WTC11 (cell line): ENCODE data around the gene WBP2. TPM values are rescaled to one million over a fixed set of nuclear protein-coding genes. Genes with fewer than 3 reads are reported as not detected.

Experiments
- AFF4 ChIP-seq: sonication (generic); formaldehyde crosslinking; IDR thresholded peaks from 2 replicates; pipeline ENCODE4 v1.8.1; 2023; ENCODE audit warnings: mild to moderate bottlenecking, missing genetic modification reagents, borderline replicate concordance
- CDX4 ChIP-seq: fragments of 250-450 bp; sonication (Bioruptor Pico); IDR thresholded peaks from 2 replicates; pipeline ENCODE4 v1.9.0; 2021; ENCODE audit warnings: moderate library complexity, mild to moderate bottlenecking, inconsistent platforms, borderline replicate concordance
- E2F4 ChIP-seq: sonication (generic); formaldehyde crosslinking; IDR thresholded peaks from 2 replicates; pipeline ENCODE4 v1.8.1; 2022; ENCODE audit warnings: low read depth, mild to moderate bottlenecking, moderate library complexity, missing genetic modification reagents, borderline replicate concordance
- KAT7 ChIP-seq: sonication (generic); formaldehyde crosslinking; IDR thresholded peaks from 2 replicates; pipeline ENCODE4 v1.8.1; 2023; ENCODE audit warnings: missing genetic modification reagents, mild to moderate bottlenecking, borderline replicate concordance
- MAX ChIP-seq: sonication (generic); formaldehyde crosslinking; IDR thresholded peaks from 2 replicates; pipeline ENCODE4 v1.8.0; 2022; ENCODE audit warnings: mild to moderate bottlenecking, missing genetic modification reagents
- MLX ChIP-seq: sonication (generic); formaldehyde crosslinking; IDR thresholded peaks from 2 replicates; pipeline ENCODE4 v1.8.1; 2023; ENCODE audit warnings: mild to moderate bottlenecking, missing genetic modification reagents, moderate library complexity
- NFE2L1 ChIP-seq: sonication (generic); formaldehyde crosslinking; IDR thresholded peaks from 2 replicates; pipeline ENCODE4 v1.8.1; 2023; ENCODE audit warnings: missing genetic modification reagents
- SMAD3 ChIP-seq: sonication (generic); formaldehyde crosslinking; IDR thresholded peaks from 2 replicates; pipeline ENCODE4 v1.8.0; 2022; ENCODE audit warnings: missing genetic modification reagents, mild to moderate bottlenecking, borderline replicate concordance
- SMAD4 ChIP-seq: sonication (generic); formaldehyde crosslinking; IDR thresholded peaks from 2 replicates; pipeline ENCODE4 v1.8.0; 2022; ENCODE audit warnings: mild to moderate bottlenecking, missing genetic modification reagents
- SP1 ChIP-seq: sonication (generic); formaldehyde crosslinking; conservative IDR thresholded peaks from 2 replicates; pipeline ENCODE4 v1.8.1; 2022; ENCODE audit warnings: missing genetic modification reagents
- ZNF281 ChIP-seq: sonication (generic); formaldehyde crosslinking; IDR thresholded peaks from 2 replicates; pipeline ENCODE4 v1.8.0; 2023; ENCODE audit warnings: mild to moderate bottlenecking, missing genetic modification reagents
- ZNF317 ChIP-seq: sonication (generic); formaldehyde crosslinking; IDR thresholded peaks from 2 replicates; pipeline ENCODE4 v1.8.1; 2023; ENCODE audit warnings: low read depth, mild to moderate bottlenecking, moderate library complexity, missing genetic modification reagents, borderline replicate concordance
- total RNA-seq: library from RNA; stranded (reverse); gene quantifications from 3 replicates; pipeline ENCODE4 v1.2.3, GENCODE V29; 2021
- TF ChIP-seq, protein P1 (sequence below): sonication (generic); formaldehyde crosslinking; IDR thresholded peaks from 2 replicates; pipeline ENCODE4 v1.8.1; 2023; ENCODE audit warnings: mild to moderate bottlenecking, missing genetic modification reagents

The WBP2 gene
- total RNA-seq, 1 experiment from 2014 or later = 68.8 TPM

- 0 out of 2 replicates have a peak, but pooled peaks have one; percentile 15 for TF ChIP-seq ZNF317 (CRISPR knock-in tag)
- TF ChIP-seq SMAD3 (CRISPR knock-in tag) = no peak
- TF ChIP-seq, protein P1, sequence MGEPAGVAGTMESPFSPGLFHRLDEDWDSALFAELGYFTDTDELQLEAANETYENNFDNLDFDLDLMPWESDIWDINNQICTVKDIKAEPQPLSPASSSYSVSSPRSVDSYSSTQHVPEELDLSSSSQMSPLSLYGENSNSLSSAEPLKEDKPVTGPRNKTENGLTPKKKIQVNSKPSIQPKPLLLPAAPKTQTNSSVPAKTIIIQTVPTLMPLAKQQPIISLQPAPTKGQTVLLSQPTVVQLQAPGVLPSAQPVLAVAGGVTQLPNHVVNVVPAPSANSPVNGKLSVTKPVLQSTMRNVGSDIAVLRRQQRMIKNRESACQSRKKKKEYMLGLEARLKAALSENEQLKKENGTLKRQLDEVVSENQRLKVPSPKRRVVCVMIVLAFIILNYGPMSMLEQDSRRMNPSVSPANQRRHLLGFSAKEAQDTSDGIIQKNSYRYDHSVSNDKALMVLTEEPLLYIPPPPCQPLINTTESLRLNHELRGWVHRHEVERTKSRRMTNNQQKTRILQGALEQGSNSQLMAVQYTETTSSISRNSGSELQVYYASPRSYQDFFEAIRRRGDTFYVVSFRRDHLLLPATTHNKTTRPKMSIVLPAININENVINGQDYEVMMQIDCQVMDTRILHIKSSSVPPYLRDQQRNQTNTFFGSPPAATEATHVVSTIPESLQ (CRISPR knock-in tag) = no peak
- TF ChIP-seq MLX (CRISPR knock-in tag) = no peak
- no peak for TF ChIP-seq SMAD4
- no peak for TF ChIP-seq CDX4
- TF ChIP-seq KAT7 (CRISPR knock-in tag) = no peak
- no peak for TF ChIP-seq ZNF281 (CRISPR knock-in tag)
- no peak for TF ChIP-seq AFF4 (CRISPR knock-in tag)
- no peak for TF ChIP-seq E2F4 (CRISPR knock-in tag)
- TF ChIP-seq NFE2L1 = no peak
- TF ChIP-seq MAX (CRISPR knock-in tag) = peak; percentile 81; the same call in 1 of the 2 replicates
- TF ChIP-seq SP1 (CRISPR knock-in tag) = peak; percentile 47; the same call in 1 of the 2 replicates
These were observed 22.6 kb upstream of the WBP2 start (continued) for GRCh38 chr17:75877752-75878173.
